Neural progenitor cell (in vitro differentiated cells): ENCODE data around the gene NAPA.

ENCODE experiments used
- EZH2 ChIP-seq: fragments of 200-600 bp; sonication (generic); IDR thresholded peaks from 2 replicates; pipeline ENCODE4 v1.6.1; 2017; ENCODE audit warnings: antibody characterized with exemption, mild to moderate bottlenecking, moderate library complexity
- TF ChIP-seq, protein P1 (sequence below): fragments of 200-600 bp; sonication (generic); IDR thresholded peaks from 2 replicates; pipeline ENCODE4 v1.5.1; 2017; ENCODE audit warnings: antibody characterized with exemption, mild to moderate bottlenecking

DNA sequence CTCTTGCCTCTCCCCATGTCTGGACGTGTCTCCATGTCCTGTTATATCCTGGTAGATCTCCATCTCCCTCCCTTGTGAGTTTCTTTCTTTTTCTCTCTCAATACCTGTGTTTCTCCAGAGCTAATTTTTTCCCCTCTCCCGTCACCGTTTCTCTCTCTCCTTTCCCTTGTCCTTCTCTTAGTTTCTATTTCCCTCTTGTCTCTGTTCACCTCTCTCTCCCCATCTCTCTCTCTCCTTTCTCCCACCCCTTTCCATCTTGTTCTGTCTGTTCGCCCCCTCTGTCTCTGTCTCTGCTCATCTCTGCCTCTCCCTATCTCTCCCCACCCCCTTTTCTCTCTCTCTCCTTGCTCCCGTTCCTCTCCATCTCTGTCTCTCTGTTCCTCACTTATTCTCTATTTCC is 56.2 kb downstream of the NAPA start:
- no peak for TF ChIP-seq EZH2
- TF ChIP-seq, protein P1, sequence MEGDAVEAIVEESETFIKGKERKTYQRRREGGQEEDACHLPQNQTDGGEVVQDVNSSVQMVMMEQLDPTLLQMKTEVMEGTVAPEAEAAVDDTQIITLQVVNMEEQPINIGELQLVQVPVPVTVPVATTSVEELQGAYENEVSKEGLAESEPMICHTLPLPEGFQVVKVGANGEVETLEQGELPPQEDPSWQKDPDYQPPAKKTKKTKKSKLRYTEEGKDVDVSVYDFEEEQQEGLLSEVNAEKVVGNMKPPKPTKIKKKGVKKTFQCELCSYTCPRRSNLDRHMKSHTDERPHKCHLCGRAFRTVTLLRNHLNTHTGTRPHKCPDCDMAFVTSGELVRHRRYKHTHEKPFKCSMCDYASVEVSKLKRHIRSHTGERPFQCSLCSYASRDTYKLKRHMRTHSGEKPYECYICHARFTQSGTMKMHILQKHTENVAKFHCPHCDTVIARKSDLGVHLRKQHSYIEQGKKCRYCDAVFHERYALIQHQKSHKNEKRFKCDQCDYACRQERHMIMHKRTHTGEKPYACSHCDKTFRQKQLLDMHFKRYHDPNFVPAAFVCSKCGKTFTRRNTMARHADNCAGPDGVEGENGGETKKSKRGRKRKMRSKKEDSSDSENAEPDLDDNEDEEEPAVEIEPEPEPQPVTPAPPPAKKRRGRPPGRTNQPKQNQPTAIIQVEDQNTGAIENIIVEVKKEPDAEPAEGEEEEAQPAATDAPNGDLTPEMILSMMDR = no peak
